Iris pigment epithelial cell (primary cell): ENCODE measurements around the gene PRKAR1B.
"Not testable (repeated sequence)": the region's sequence is repeated elsewhere in the genome, so short reads cannot be mapped to it uniquely, and the experiment has no call there.

Experiments
- DNase-seq: peaks from one replicate; pipeline ENCODE4 v3.0.0-alpha.2; 2011; ENCODE audit warnings: low read depth

PRKAR1B gene

GRCh38 chr7:756928-757560, 30.0 kb upstream of the PRKAR1B start:
- DNase-seq: no peak

GRCh38 chr7:756231-756927, 29.3 kb upstream of the PRKAR1B start:
- no peak for DNase-seq

DNA sequence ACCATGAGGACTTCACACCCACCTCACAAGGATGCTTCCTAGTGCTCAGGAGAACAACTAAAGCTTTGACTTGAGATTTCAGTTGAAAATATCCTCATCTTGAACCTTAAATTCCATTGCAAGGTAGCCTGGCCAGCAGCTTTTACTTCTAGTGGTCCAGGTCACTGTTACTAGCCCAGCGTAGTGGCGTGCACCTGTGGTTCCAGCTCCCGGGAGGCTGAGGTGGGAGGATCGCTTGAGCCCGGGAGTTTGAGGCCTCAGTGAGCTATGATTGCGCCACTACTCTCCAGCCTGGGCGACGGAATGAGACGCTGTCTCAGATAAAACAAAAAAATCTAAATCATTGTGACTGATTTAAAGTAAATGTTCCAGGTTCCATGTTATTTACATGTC, 28.3 kb upstream of the PRKAR1B start:
- no peak for DNase-seq

GRCh38 chr7:754531-755412, 27.7 kb upstream of the PRKAR1B start:
- no peak for DNase-seq

- no peak for DNase-seq
Measured at GRCh38 chr7:753190-753589, 26.1 kb upstream of the PRKAR1B start.

- not testable (repeated sequence) for DNase-seq
Measured at GRCh38 chr7:752256-752655, 25.2 kb upstream of the PRKAR1B start.

DNA sequence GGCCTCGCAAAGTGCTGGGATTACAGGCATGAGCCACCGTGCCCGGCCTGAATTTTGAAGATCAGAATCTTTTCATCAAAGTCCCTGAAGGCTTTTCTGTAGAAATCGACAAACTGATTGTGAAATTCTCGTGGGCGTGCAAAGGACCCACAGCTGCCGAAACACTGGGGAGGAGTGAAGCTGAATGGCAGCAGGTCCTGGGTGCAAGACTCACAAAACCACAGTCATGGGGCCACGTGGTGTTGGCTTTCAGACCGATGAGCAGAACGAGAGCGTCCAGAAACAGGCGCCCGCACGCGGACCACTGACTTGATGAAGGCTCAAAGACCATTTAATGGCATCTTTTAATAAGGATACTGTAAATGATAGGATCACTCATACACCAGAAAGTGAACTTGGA, 24.7 kb upstream of the PRKAR1B start:
- DNase-seq: no peak

- DNase-seq: no peak
Measured at GRCh38 chr7:750111-750905, 23.2 kb upstream of the PRKAR1B start.

DNA sequence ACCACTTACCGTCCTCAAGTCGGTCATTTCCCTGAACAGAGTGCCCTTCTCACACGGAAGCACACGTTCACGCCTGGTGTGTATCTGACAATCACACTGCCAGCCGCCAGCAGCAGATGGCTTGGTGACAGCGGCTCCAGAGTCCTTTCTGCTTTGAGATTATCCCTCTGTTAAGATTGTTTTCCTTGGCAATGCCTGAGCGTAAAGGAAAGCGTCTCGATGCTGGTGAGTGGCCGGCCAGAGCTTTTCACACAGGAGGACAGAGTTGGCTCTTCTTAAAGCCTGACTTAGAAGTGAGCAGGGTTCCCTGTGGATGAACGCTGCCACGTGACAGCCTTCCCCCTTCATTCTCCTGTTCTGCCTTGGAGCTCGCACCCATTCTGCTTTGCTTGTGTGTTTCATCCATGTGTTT, 22.1 kb upstream of the PRKAR1B start:
- DNase-seq: peak; percentile 34

- no peak for DNase-seq
Measured at GRCh38 chr7:748446-748845, 21.4 kb upstream of the PRKAR1B start.

DNA sequence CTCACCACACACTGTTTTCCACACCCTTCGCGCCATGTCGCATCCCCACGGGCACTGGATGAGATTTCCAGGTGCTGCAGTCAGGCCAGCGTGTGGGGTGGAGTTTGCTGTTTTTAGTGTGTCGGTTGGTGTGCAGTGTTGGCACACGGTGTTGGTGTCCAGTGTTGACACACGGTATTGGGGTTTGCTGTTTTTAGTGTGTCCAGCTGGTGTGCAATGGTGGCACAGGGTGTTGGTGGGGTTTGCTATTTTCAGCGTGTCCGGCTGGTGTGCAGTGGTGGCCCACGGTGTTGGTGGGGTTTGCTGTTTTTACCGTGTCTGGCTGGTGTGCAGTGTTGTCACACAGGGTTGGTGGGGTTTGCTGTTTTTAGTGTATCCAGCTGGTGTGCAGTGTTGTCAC, 20.1 kb upstream of the PRKAR1B start:
- no peak for DNase-seq

DNA sequence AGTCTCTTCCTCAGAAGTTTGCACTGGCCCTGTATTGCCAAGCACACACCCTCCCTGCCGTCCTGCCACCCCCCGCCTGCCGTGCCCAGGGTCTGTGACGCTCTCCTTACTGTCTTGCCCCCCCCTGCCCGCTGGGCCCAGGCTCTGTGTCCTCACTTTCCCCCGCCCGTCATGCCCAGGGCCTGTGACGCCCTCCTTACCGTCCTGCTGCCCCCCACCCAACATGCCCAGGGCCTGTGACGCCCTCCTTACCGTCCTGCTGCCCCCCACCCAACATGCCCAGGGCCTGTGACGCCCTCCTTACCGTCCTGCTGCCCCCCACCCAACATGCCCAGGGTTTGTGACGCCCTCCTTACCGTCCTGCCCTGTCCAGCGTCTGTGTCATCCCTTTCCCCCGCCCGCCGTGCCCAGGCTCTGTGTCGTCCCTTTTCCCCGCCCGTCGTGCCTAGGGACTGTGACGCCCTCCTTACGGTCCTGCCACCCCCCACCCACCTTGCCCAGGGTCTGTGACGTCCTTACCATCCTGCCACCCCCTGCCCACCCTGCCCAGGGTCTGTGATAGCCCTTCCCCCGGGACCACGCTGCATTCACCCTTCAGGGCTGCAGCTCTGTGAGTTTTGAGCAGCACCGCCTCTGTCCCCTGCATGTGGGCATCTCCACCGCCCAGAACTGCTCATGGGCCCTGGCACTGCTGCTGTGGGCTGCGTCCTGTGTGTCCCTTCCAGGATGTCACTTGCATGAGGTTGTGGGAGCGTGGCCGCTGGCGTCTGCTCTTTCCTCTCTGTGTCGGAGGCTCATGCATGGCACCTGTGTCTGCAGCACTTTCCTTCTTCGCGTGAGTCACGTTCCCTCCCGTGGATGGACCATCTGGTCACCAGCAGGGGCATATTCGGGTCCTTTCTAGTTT, 19.3 kb upstream of the PRKAR1B start:
- DNase-seq: no peak

- DNase-seq: no peak
Measured at GRCh38 chr7:745431-746154, 18.5 kb upstream of the PRKAR1B start.

- no peak for DNase-seq
Measured at GRCh38 chr7:744854-745430, 17.9 kb upstream of the PRKAR1B start.

- DNase-seq: not testable (repeated sequence)
Measured at GRCh38 chr7:744128-744520, 17.0 kb upstream of the PRKAR1B start.

DNA sequence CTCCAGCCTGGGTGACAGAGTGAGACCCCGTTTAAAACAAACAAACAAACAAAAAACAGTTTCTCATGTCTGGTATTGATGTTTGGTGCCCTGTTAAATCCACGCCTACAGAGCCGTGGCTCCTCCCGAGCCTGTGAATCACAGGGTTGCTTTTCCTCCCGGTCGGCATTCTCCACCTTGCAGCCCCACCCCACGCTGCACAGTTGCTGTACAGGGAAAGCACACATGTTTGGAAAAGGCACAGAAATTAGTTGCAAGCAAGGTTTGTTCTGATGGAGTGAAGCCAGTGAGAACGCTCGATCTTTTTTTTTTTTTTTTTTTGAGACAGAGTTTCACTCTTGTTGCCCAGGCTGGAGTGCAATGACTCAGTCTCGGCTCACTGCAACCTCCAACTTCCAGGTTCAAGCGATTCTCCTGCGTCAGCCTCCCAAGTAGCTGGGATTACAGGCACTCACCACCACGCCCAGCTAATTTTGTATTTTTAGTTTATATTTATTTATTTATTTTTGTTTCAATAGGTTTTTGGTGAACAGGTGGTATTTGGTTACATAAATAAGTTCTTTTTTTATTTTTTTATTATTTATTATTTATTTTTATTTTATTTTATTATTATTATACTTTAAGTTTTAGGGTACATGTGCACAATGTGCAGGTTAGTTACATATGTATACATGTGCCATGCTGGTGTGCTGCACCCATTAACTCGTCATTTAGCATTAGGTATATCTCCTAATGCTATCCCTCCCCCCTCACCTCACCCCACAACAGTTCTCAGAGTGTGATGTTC, 16.5 kb upstream of the PRKAR1B start:
- DNase-seq: peak; percentile 12

GRCh38 chr7:742791-743190, 15.7 kb upstream of the PRKAR1B start:
- DNase-seq: no peak

GRCh38 chr7:741850-742249, 14.8 kb upstream of the PRKAR1B start:
- no peak for DNase-seq

GRCh38 chr7:741191-741671, 14.2 kb upstream of the PRKAR1B start:
- DNase-seq: no peak
